Activated CD8-positive, alpha-beta T cell treated with anti-CD3 and anti-CD28 coated beads for 36 hours (primary cell): ENCODE data around the gene ZNF503. TPM values are rescaled to one million over a fixed set of nuclear protein-coding genes. Genes with fewer than 3 reads are reported as not detected.

Source experiments
- ATAC-seq: fragments of 200-7000 bp; cut with Tn5 transposase; one replicate; pipeline ENCODE4 v1.10.0; 2021; ENCODE audit warnings: mild to moderate bottlenecking, moderate library complexity
- CTCF ChIA-PET: fragments of 350-600 bp; sonication (Branson Sonifier 250); formaldehyde crosslinking; loops from one replicate; lab custom pipeline; 2021; ENCODE audit warnings: antibody characterized with exemption; lab: Charles Lee
- POLR2A ChIA-PET: fragments of 350-600 bp; sonication (Branson Sonifier 250); formaldehyde crosslinking; loops from one replicate; lab custom pipeline; 2021; ENCODE audit warnings: antibody characterized with exemption; lab: Charles Lee
- DNase-seq: peaks from one replicate; pipeline ENCODE4 v3.0.0-alpha.2; 2020
- H3K27ac Mint-ChIP-seq: one replicate; pipeline ENCODE4 v1.8.0; 2021; ENCODE audit warnings: mild to moderate bottlenecking, mixed read lengths
- H3K27me3 Mint-ChIP-seq: one replicate; pipeline ENCODE4 v1.8.0; 2021; ENCODE audit warnings: mixed read lengths
- H3K36me3 Mint-ChIP-seq: one replicate; pipeline ENCODE4 v1.8.0; 2021; ENCODE audit warnings: low read depth, mixed read lengths
- H3K4me1 Mint-ChIP-seq: one replicate; pipeline ENCODE4 v1.8.0; 2021; ENCODE audit warnings: low read depth, mixed read lengths
- H3K4me3 Mint-ChIP-seq: one replicate; pipeline ENCODE4 v1.8.0; 2021; ENCODE audit warnings: mild to moderate bottlenecking, moderate library complexity, mixed read lengths
- H3K9me3 Mint-ChIP-seq: one replicate; pipeline ENCODE4 v1.8.0; 2021; ENCODE audit warnings: mixed read lengths
- CTCF ChIP-seq: fragments of 200-600 bp; IDR thresholded peaks from one replicate; pipeline ENCODE4 v1.8.0; 2022; ENCODE audit warnings: antibody characterized with exemption, mild to moderate bottlenecking
- intact Hi-C: fragments of 100-400 bp; cut with micrococcal nuclease; formaldehyde crosslinking; loops from one replicate; pipeline ENCODE4 v1.10.0; 2022
- total RNA-seq, 2 experiments: library from RNA; stranded (reverse); gene quantifications; one replicate each; pipeline ENCODE4 v1.2.3, GENCODE V29; 2021

The ZNF503 gene
- total RNA-seq, 2 experiments from 2014 or later, result 0.25 to 0.31 TPM

GRCh38 chr10:75402486-75403143, 1.1 kb upstream of the ZNF503 start:
- Mint-ChIP-seq H3K27me3 (peaks cover 64% of the 10 kb centered on the region), H3K36me3 (no peaks in the 10 kb centered on the region), H3K4me3 (peak overlapping the region; percentile 76), H3K27ac (no peak overlapping the region), H3K4me1 (peaks cover 27% of the 10 kb centered on the region), H3K9me3 (no peaks in the 10 kb centered on the region)
- ATAC-seq, result no peak
- CTCF ChIA-PET, result interaction anchor here (1.5 kb wide), 1 partner anchor 9 kb away, joined by 3 read pairs; no protein-coding TSS in a partner anchor
- POLR2A ChIA-PET, result interaction anchor here (0.9 to 1.2 kb wide), 2 partner anchors 12 to 15 kb away, joined by 3 read pairs; no protein-coding TSS in a partner anchor
- DNase-seq, result no peak
- no peak for TF ChIP-seq CTCF
- intact Hi-C loops, result no loop called here

GRCh38 chr10:75400771-75401568, 594 bp downstream of the ZNF503 start:
- no peak for TF ChIP-seq CTCF
- Mint-ChIP-seq H3K27me3 (peaks cover 54% of the 10 kb centered on the region), H3K4me3 (peak overlapping the region; percentile 76), H3K9me3 (no peaks in the 10 kb centered on the region), H3K27ac (no peak overlapping the region), H3K36me3 (no peaks in the 10 kb centered on the region), H3K4me1 (peaks cover 25% of the 10 kb centered on the region)
- CTCF ChIA-PET, result interaction anchor here (1.5 kb wide), 1 partner anchor 11 kb away, joined by 3 read pairs; no protein-coding TSS in a partner anchor
- POLR2A ChIA-PET, result interaction anchor here (1.2 to 1.9 kb wide), 2 partner anchors 10 to 16 kb away, joined by 3 to 6 read pairs; no protein-coding TSS in a partner anchor
- DNase-seq (peak; percentile 36), ATAC-seq (peak; percentile 32)
- intact Hi-C loops, result no loop called here

- H3K4me1 Mint-ChIP-seq, result peaks cover 25% of the 10 kb centered on the region
- POLR2A ChIA-PET, result interaction anchor here (1.9 kb wide), 1 partner anchor 10 kb away, joined by 6 read pairs; no protein-coding TSS in a partner anchor
- no peaks in the 10 kb centered on the region for H3K36me3 Mint-ChIP-seq
- CTCF ChIA-PET, result interaction anchor here (0.7 to 1.3 kb wide), 2 partner anchors 9 to 17 kb away, joined by 3 read pairs; no protein-coding TSS in a partner anchor
- H3K27ac Mint-ChIP-seq, result no peak overlapping the region
- peaks cover 53% of the 10 kb centered on the region for H3K27me3 Mint-ChIP-seq
- DNase-seq (peak; percentile 20), ATAC-seq (no peak)
- H3K4me3 Mint-ChIP-seq, result peak overlapping the region; percentile 76
- intact Hi-C loops, result no loop called here
- TF ChIP-seq CTCF, result no peak
- no peaks in the 10 kb centered on the region for H3K9me3 Mint-ChIP-seq
Measured at GRCh38 chr10:75400163-75400770, 1.3 kb downstream of the ZNF503 start.

- TF ChIP-seq CTCF, result no peak
- H3K9me3 Mint-ChIP-seq, result no peaks in the 10 kb centered on the region
- DNase-seq (peak; percentile 52), ATAC-seq (peak; percentile 25)
- POLR2A ChIA-PET, result interaction anchor here (1.9 kb wide), 1 partner anchor 11 kb away, joined by 6 read pairs; no protein-coding TSS in a partner anchor
- H3K4me3 Mint-ChIP-seq, result peak overlapping the region; percentile 76
- H3K27me3 Mint-ChIP-seq, result peaks cover 54% of the 10 kb centered on the region
- H3K36me3 Mint-ChIP-seq, result no peaks in the 10 kb centered on the region
- intact Hi-C loops, result no loop called here
- CTCF ChIA-PET, result interaction anchor here (0.7 to 1.3 kb wide), 2 partner anchors 8 to 18 kb away, joined by 3 read pairs; no protein-coding TSS in a partner anchor
- H3K4me1 Mint-ChIP-seq, result peaks cover 27% of the 10 kb centered on the region
- H3K27ac Mint-ChIP-seq, result no peak overlapping the region
Measured at GRCh38 chr10:75399461-75400162, 2.0 kb downstream of the ZNF503 start.
